IMR-90 (cell line): Measurements from ENCODE around the gene AGPS. TPM values are rescaled to one million over a fixed set of nuclear protein-coding genes. Genes with fewer than 3 reads are reported as not detected.

Experiments
- ATAC-seq: fragments of 200-7000 bp; cut with Tn5 transposase; 2 replicates; pipeline ENCODE4 v1.9.1; 2020; ENCODE audit warnings: low read depth, mild to moderate bottlenecking, moderate library complexity
- BruUV-seq: library from RNA; stranded (reverse); fragments of 400-500 nt; replicated peaks from 2 replicates; lab custom pipeline; 2021; lab: Mats Ljungman, UMichigan
- CTCF ChIA-PET: fragments of 300-600 bp; formaldehyde crosslinking; extraction: SDS; loops from one replicate; lab custom pipeline; 2021; ENCODE audit warnings: antibody characterized with exemption; lab: Yijun Ruan, JAX
- POLR2A ChIA-PET: fragments of 300-600 bp; sonication (Branson Sonifier 250); formaldehyde crosslinking; loops from one replicate; lab custom pipeline; 2022; ENCODE audit warnings: antibody characterized with exemption; ENCODE audit not compliant: unreplicated experiment; lab: Charles Lee
- DNase-seq: peaks from one replicate; pipeline ENCODE4 v3.0.0; 2013
- H2AFZ ChIP-seq: replicated peaks from 2 replicates; pipeline ENCODE3; 2013; ENCODE audit warnings: low read length, mild to moderate bottlenecking; ENCODE audit not compliant: poor library complexity
- H2AK5ac ChIP-seq: 2 replicates; pipeline ENCODE4 v1.6.1; 2013; ENCODE audit warnings: low read depth, low read length, inconsistent platforms
- H2AK9ac ChIP-seq: replicated peaks from 2 replicates; pipeline ENCODE3; 2013; ENCODE audit warnings: mild to moderate bottlenecking, low read depth, low read length, moderate library complexity; ENCODE audit not compliant: poor library complexity
- H2BK120ac ChIP-seq: 2 replicates; pipeline ENCODE4 v1.6.1; 2013; ENCODE audit warnings: low read depth, low read length, inconsistent platforms
- H2BK15ac ChIP-seq: 3 replicates; pipeline ENCODE4 v1.6.1; 2013; ENCODE audit warnings: low read depth, low read length, inconsistent platforms
- H2BK20ac ChIP-seq: 2 replicates; pipeline ENCODE4 v1.6.1; 2013; ENCODE audit warnings: low read depth, mild to moderate bottlenecking, inconsistent platforms, low read length, moderate library complexity
- H2BK5ac ChIP-seq: 2 replicates; pipeline ENCODE4 v1.6.1; 2013; ENCODE audit warnings: mild to moderate bottlenecking, low read depth, low read length, inconsistent platforms; ENCODE audit not compliant: poor library complexity, severe bottlenecking
- H3K14ac ChIP-seq: replicated peaks from 2 replicates; pipeline ENCODE4 v1.6.1; 2013; ENCODE audit warnings: low read depth, low read length, inconsistent platforms
- H3K18ac ChIP-seq: 2 replicates; pipeline ENCODE4 v1.6.1; 2013; ENCODE audit warnings: low read depth, low read length, control low read depth
- H3K23ac ChIP-seq: 2 replicates; pipeline ENCODE4 v1.6.1; 2013; ENCODE audit warnings: low read depth, low read length, inconsistent platforms
- H3K27ac ChIP-seq: 2 replicates; pipeline ENCODE4 v1.5.1; 2013; ENCODE audit warnings: mild to moderate bottlenecking, control low read depth, low read length; ENCODE audit not compliant: insufficient read depth
- H3K27me3 ChIP-seq: 2 replicates; pipeline ENCODE4 v1.6.1; 2013; ENCODE audit warnings: low read length; ENCODE audit not compliant: control insufficient read depth, insufficient read depth
- H3K36me3 ChIP-seq: 2 replicates; pipeline ENCODE4 v1.6.1; 2013; ENCODE audit warnings: low read length, mixed read lengths; ENCODE audit not compliant: control insufficient read depth, insufficient read depth
- H3K4ac ChIP-seq: 2 replicates; pipeline ENCODE4 v1.6.1; 2013; ENCODE audit warnings: low read depth, low read length, inconsistent platforms
- H3K4me1 ChIP-seq: 2 replicates; pipeline ENCODE4 v1.6.1; 2013; ENCODE audit warnings: low read length, mixed read lengths; ENCODE audit not compliant: control insufficient read depth, insufficient read depth
- H3K4me2 ChIP-seq: 2 replicates; pipeline ENCODE4 v1.6.1; 2013; ENCODE audit warnings: low read depth, mild to moderate bottlenecking, control low read depth, low read length, moderate library complexity
- H3K4me3 ChIP-seq: 2 replicates; pipeline ENCODE4 v1.5.1; 2013; ENCODE audit warnings: low read depth, mild to moderate bottlenecking, control low read depth, low read length, moderate library complexity; ENCODE audit not compliant: insufficient read depth
- H3K56ac ChIP-seq: 2 replicates; pipeline ENCODE4 v1.6.1; 2013; ENCODE audit warnings: low read length, inconsistent platforms; ENCODE audit not compliant: insufficient read depth; ENCODE audit errors: extremely low read depth
- H3K79me1 ChIP-seq, 2 experiments: 2 replicates each; pipeline ENCODE4 v1.6.1; 2013; ENCODE audit warnings: low read length in 2 of 2, inconsistent platforms in 1 of 2, low read depth in 1 of 2
- H3K9ac ChIP-seq: 2 replicates; pipeline ENCODE4 v1.6.1; 2013; ENCODE audit warnings: low read depth, low read length, control low read depth
- H3K9me1 ChIP-seq: 2 replicates; pipeline ENCODE4 v1.6.1; 2013; ENCODE audit warnings: low read length, inconsistent platforms; ENCODE audit not compliant: insufficient read depth
- H3K9me3 ChIP-seq: 2 replicates; pipeline ENCODE4 v1.6.1; 2013; ENCODE audit warnings: low read length; ENCODE audit not compliant: control insufficient read depth, insufficient read depth
- H4K20me1 ChIP-seq: 2 replicates; pipeline ENCODE4 v1.6.1; 2013; ENCODE audit warnings: low read length, inconsistent platforms; ENCODE audit not compliant: insufficient read depth
- H4K5ac ChIP-seq: 2 replicates; pipeline ENCODE4 v1.6.1; 2013; ENCODE audit warnings: mild to moderate bottlenecking, low read depth, low read length, control low read depth
- H4K8ac ChIP-seq, 2 experiments: 2 replicates each; pipeline ENCODE4 v1.6.1; 2013; ENCODE audit warnings: low read depth in 2 of 2, low read length in 2 of 2, control low read depth in 1 of 2, inconsistent platforms in 1 of 2
- H4K91ac ChIP-seq: 2 replicates; pipeline ENCODE4 v1.6.1; 2013; ENCODE audit warnings: low read depth, low read length, inconsistent platforms; ENCODE audit not compliant: insufficient read depth
- CEBPB ChIP-seq: IDR thresholded peaks from 2 replicates; pipeline ENCODE4 v1.6.1; 2012; ENCODE audit warnings: low read depth, low read length, improper control_type of control experiment
- CHD1 ChIP-seq: IDR thresholded peaks from 2 replicates; pipeline ENCODE4 v1.6.1; 2012; ENCODE audit warnings: low read depth, low read length, improper control_type of control experiment
- CTCF ChIP-seq: conservative IDR thresholded peaks from 2 replicates; pipeline ENCODE4 v1.5.1; 2012; ENCODE audit warnings: mild to moderate bottlenecking, low read depth, low read length, improper control_type of control experiment
- ELK1 ChIP-seq: fragments of 150-350 bp; IDR thresholded peaks from 2 replicates; pipeline ENCODE4 v1.6.1; 2016; ENCODE audit warnings: low read depth, mild to moderate bottlenecking, low read length, moderate library complexity, borderline replicate concordance
- FOS ChIP-seq: fragments of 150-350 bp; IDR thresholded peaks from 2 replicates; pipeline ENCODE4 v1.6.1; 2016; ENCODE audit warnings: low read depth, low read length
- MAFK ChIP-seq: IDR thresholded peaks from 2 replicates; pipeline ENCODE4 v1.6.1; 2012; ENCODE audit warnings: low read depth, low read length, improper control_type of control experiment
- MAZ ChIP-seq: IDR thresholded peaks from 2 replicates; pipeline ENCODE4 v1.6.1; 2012; ENCODE audit warnings: low read depth, mild to moderate bottlenecking, low read length, improper control_type of control experiment, moderate library complexity, borderline replicate concordance
- MXI1 ChIP-seq: IDR thresholded peaks from 2 replicates; pipeline ENCODE4 v1.6.1; 2012; ENCODE audit warnings: low read depth, mild to moderate bottlenecking, low read length, moderate library complexity, borderline replicate concordance
- NFE2L2 ChIP-seq: fragments of 150-350 bp; IDR thresholded peaks from 2 replicates; pipeline ENCODE4 v1.6.1; 2016; ENCODE audit warnings: low read depth, mild to moderate bottlenecking, low read length
- SMC3 ChIP-seq: fragments of 150-350 bp; IDR thresholded peaks from 2 replicates; pipeline ENCODE4 v1.6.1; 2016; ENCODE audit warnings: low read depth, mild to moderate bottlenecking, antibody characterized with exemption, low read length, moderate library complexity
- USF2 ChIP-seq: fragments of 150-350 bp; IDR thresholded peaks from 2 replicates; pipeline ENCODE4 v1.6.1; 2017; ENCODE audit warnings: mild to moderate bottlenecking, antibody characterized with exemption, low read length, low read depth
- WGBS, 2 experiments: methylation state at CpG; one replicate each; pipeline versions ENCODE4 v1.1.5 to v1.1.7; 2013; ENCODE audit warnings: missing lambda C conversion rate in 2 of 2; ENCODE audit not compliant: insufficient read length in 1 of 2; ENCODE audit errors: extremely low coverage in 2 of 2; 5-methylcytosine and 5-hydroxymethylcytosine counted together
- dilution Hi-C: fragments of 300-500 bp; cut with HindIII; formaldehyde crosslinking; loops from one replicate; pipeline ENCODE4 v1.14.3; 2018; ENCODE audit warnings: low sequenced_read_pairs; ENCODE audit not compliant: unreplicated experiment
- in situ Hi-C: fragments of 300-500 bp; cut with MboI; formaldehyde crosslinking; loops from 3 replicates; pipeline ENCODE4 v1.14.3; 2019; ENCODE audit warnings: low sequenced_read_pairs, inconsistent platforms, mixed read lengths
- intact Hi-C: fragments of 100-400 bp; cut with micrococcal nuclease; formaldehyde crosslinking; loops from 2 replicates; pipeline ENCODE4 v1.10.0; 2022
- polyA plus RNA-seq, 3 experiments: library from polyadenylated mRNA; depleted of rRNA; stranded (reverse); fragments of >200 nt; gene quantifications; 2 replicates each; pipeline ENCODE4 v1.2.3, GENCODE V29; 2012; ENCODE audit warnings: low replicate concordance in 1 of 3
- total RNA-seq: library from RNA; depleted of rRNA; stranded (reverse); fragments of >200 nt; gene quantifications from 2 replicates; pipeline ENCODE4 v1.2.3, GENCODE V29; 2012

AGPS gene
- total and polyA plus RNA-seq, 2 of the 4 experiments (the other 2 are of a cell fraction): 6.6 to 18.6 TPM

GRCh38 chr2:177385151-177385550 is 7.4 kb upstream of the AGPS start:
- H3K23ac ChIP-seq: no peak overlapping the region
- H3K4me2 ChIP-seq: no peak overlapping the region
- H2AK5ac ChIP-seq: no peak overlapping the region
- dilution Hi-C loops: no loop called here
- H3K9me3 ChIP-seq: no peaks in the 10 kb centered on the region
- H4K5ac ChIP-seq: no peak overlapping the region
- H3K27ac ChIP-seq: no peak overlapping the region
- in situ Hi-C loops: no loop called here
- no peaks in the 10 kb centered on the region for H4K20me1 ChIP-seq
- H4K91ac ChIP-seq: no peak overlapping the region
- no peak overlapping the region for H2AFZ ChIP-seq
- intact Hi-C loops: loop anchor here (5.0 kb wide), 1 partner anchor 33 kb away; no protein-coding TSS in a partner anchor
- no TSS peak for BruUV-seq
- H3K9ac ChIP-seq: no peak overlapping the region
- no peak overlapping the region for H2BK120ac ChIP-seq
- no peak overlapping the region for H3K56ac ChIP-seq
- no peak overlapping the region for H3K14ac ChIP-seq
- no peaks in the 10 kb centered on the region for H3K9me1 ChIP-seq
- ATAC-seq (no peak), DNase-seq (no peak)
- H3K4me1 ChIP-seq: no peaks in the 10 kb centered on the region
- H4K8ac ChIP-seq: no peak overlapping the region
- H2AK9ac ChIP-seq: no peak overlapping the region
- H3K4me3 ChIP-seq: no peak overlapping the region
- ChIA-PET CTCF (no interaction called here), POLR2A (no interaction called here)
- no peak overlapping the region for H2BK5ac ChIP-seq
- H2BK15ac ChIP-seq: no peak overlapping the region
- no peaks in the 10 kb centered on the region for H3K27me3 ChIP-seq
- no peak overlapping the region for H3K4ac ChIP-seq
- WGBS, 2 experiments: no CpG with 5 or more reads among the region's 2 CpGs
- H2BK20ac ChIP-seq: no peak overlapping the region
- H3K18ac ChIP-seq: no peak overlapping the region
- TF ChIP-seq MAZ (no peak), CHD1 (no peak), NFE2L2 (no peak), MXI1 (no peak), MAFK (no peak), SMC3 (no peak), CTCF (no peak), ELK1 (no peak), CEBPB (no peak), FOS (no peak), USF2 (no peak)
- H3K36me3 ChIP-seq: no peaks in the 10 kb centered on the region
- peaks cover 0 to 1% of the 10 kb centered on the region in 2 experiments; a peak in 1 of 4 replicates for H3K79me1 ChIP-seq
